Loucy (cell line): ENCODE results near the gene NFASC.

ENCODE experiments used
- H2AFZ ChIP-seq: fragments of 200-600 bp; sonication (generic); 2 replicates; pipeline ENCODE4 v1.6.0; 2016; ENCODE audit warnings: antibody characterized with exemption, mild to moderate bottlenecking, low read length, moderate library complexity
- H3F3A ChIP-seq: fragments of 200-600 bp; 2 replicates; pipeline ENCODE4 v1.6.0; 2016; ENCODE audit warnings: antibody characterized with exemption, low read depth, mild to moderate bottlenecking
- H3K27me3 ChIP-seq: fragments of 200-600 bp; sonication (generic); 2 replicates; pipeline ENCODE4 v1.6.1; 2014; ENCODE audit warnings: low read length, mild to moderate bottlenecking; ENCODE audit not compliant: insufficient read depth, poor library complexity, severe bottlenecking
- H3K36me3 ChIP-seq: fragments of 200-600 bp; sonication (generic); 2 replicates; pipeline ENCODE4 v1.6.1; 2016; ENCODE audit warnings: low read length; ENCODE audit not compliant: insufficient read depth
- H3K4me1 ChIP-seq: fragments of 200-600 bp; sonication (generic); 2 replicates; pipeline ENCODE4 v1.5.1; 2014; ENCODE audit warnings: low read length, mild to moderate bottlenecking; ENCODE audit not compliant: insufficient read depth, poor library complexity, severe bottlenecking
- H3K4me2 ChIP-seq: fragments of 200-600 bp; sonication (generic); 2 replicates; pipeline ENCODE4 v1.6.0; 2014; ENCODE audit warnings: antibody characterized with exemption, low read length, low read depth, mild to moderate bottlenecking; ENCODE audit not compliant: poor library complexity, severe bottlenecking
- H3K4me3 ChIP-seq: fragments of 200-600 bp; sonication (generic); 2 replicates; pipeline ENCODE4 v1.5.1; 2014; ENCODE audit warnings: low read length, mild to moderate bottlenecking, mixed read lengths; ENCODE audit not compliant: poor library complexity, severe bottlenecking
- H3K79me2 ChIP-seq: fragments of 200-600 bp; sonication (generic); 2 replicates; pipeline ENCODE4 v1.6.1; 2014; ENCODE audit warnings: low read length; ENCODE audit not compliant: insufficient read depth
- H3K9ac ChIP-seq: fragments of 200-600 bp; sonication (generic); 2 replicates; pipeline ENCODE4 v1.6.0; 2014; ENCODE audit warnings: mild to moderate bottlenecking, low read depth, low read length, moderate library complexity; ENCODE audit not compliant: poor library complexity, severe bottlenecking
- H3K9me2 ChIP-seq: fragments of 200-600 bp; sonication (generic); replicated peaks from 2 replicates; pipeline ENCODE4 v1.6.1; 2016; ENCODE audit warnings: low read depth, low read length, mixed read lengths
- H3K9me3 ChIP-seq: fragments of 200-600 bp; sonication (generic); 2 replicates; pipeline ENCODE4 v1.6.1; 2014; ENCODE audit warnings: mild to moderate bottlenecking, antibody characterized with exemption, low read length, low read depth; ENCODE audit not compliant: insufficient read depth
- H4K20me1 ChIP-seq: fragments of 200-600 bp; sonication (generic); 2 replicates; pipeline ENCODE4 v1.6.0; 2014; ENCODE audit warnings: antibody characterized with exemption, low read length, mild to moderate bottlenecking; ENCODE audit not compliant: insufficient read depth, poor library complexity, severe bottlenecking
- CTCF ChIP-seq: fragments of 200-600 bp; sonication (generic); conservative IDR thresholded peaks from 2 replicates; pipeline ENCODE4 v1.5.1; 2014; ENCODE audit warnings: mild to moderate bottlenecking, antibody characterized with exemption, low read length
- EZH2phosphoT487 ChIP-seq: fragments of 200-600 bp; IDR thresholded peaks from 2 replicates; pipeline ENCODE4 v1.6.1; 2018; ENCODE audit warnings: antibody characterized with exemption, mild to moderate bottlenecking, moderate library complexity, borderline replicate concordance

Gene NFASC

GRCh38 chr1:204830747-204831146 lies 39.9 kb upstream of the NFASC start:
- Histone ChIP-seq H2AFZ (no peak overlapping the region), H3K9ac (no peak overlapping the region), H3K9me2 (no peaks in the 10 kb centered on the region), H3K4me3 (no peak overlapping the region), H3K27me3 (no peaks in the 10 kb centered on the region), H3K9me3 (no peaks in the 10 kb centered on the region), H3K36me3 (no peaks in the 10 kb centered on the region), H4K20me1 (no peaks in the 10 kb centered on the region), H3K4me1 (no peaks in the 10 kb centered on the region), H3K4me2 (no peak overlapping the region), H3F3A (no peaks in the 10 kb centered on the region), H3K79me2 (no peaks in the 10 kb centered on the region)
- no peak for TF ChIP-seq EZH2phosphoT487
- no peak for TF ChIP-seq CTCF

GRCh38 chr1:204831186-204831585 lies 39.5 kb upstream of the NFASC start:
- Histone ChIP-seq H3K36me3 (no peaks in the 10 kb centered on the region), H3K79me2 (no peaks in the 10 kb centered on the region), H3K9me2 (no peaks in the 10 kb centered on the region), H4K20me1 (no peaks in the 10 kb centered on the region), H3K4me2 (no peak overlapping the region), H3K9me3 (no peaks in the 10 kb centered on the region), H3K4me3 (no peak overlapping the region), H3K27me3 (no peaks in the 10 kb centered on the region), H2AFZ (no peak overlapping the region), H3K9ac (no peak overlapping the region), H3F3A (no peaks in the 10 kb centered on the region), H3K4me1 (no peaks in the 10 kb centered on the region)
- TF ChIP-seq EZH2phosphoT487: no peak
- no peak for TF ChIP-seq CTCF

GRCh38 chr1:204834336-204834735 lies 36.3 kb upstream of the NFASC start:
- TF ChIP-seq EZH2phosphoT487: no peak
- no peak for TF ChIP-seq CTCF
- no peak overlapping the region for H2AFZ ChIP-seq
- no peak overlapping the region for H3K4me2 ChIP-seq
- no peaks in the 10 kb centered on the region for H3K79me2 ChIP-seq
- no peaks in the 10 kb centered on the region for H3K4me1 ChIP-seq
- no peaks in the 10 kb centered on the region for H3K9me3 ChIP-seq
- H3K4me3 ChIP-seq: no peak overlapping the region
- no peaks in the 10 kb centered on the region for H3K9me2 ChIP-seq
- no peak overlapping the region for H3K9ac ChIP-seq
- no peaks in the 10 kb centered on the region for H3K27me3 ChIP-seq
- H3F3A ChIP-seq: no peaks in the 10 kb centered on the region
- no peaks in the 10 kb centered on the region for H4K20me1 ChIP-seq
- no peaks in the 10 kb centered on the region for H3K36me3 ChIP-seq
